ENCODE data around the gene NVL.

GRCh38 chr1:224211206-224211962, 118.6 kb downstream of the NVL start:
- TF ChIP-seq MYC (IDR thresholded peaks at IDR 0.05; ENCODE audit: low read depth, low read length) (no peak), CTCF (IDR thresholded peaks at IDR 0.05; ENCODE audit: extremely low read depth in 1 of 2, insufficient read depth in 1 of 2, low read depth in 1 of 2, low read length in 2 of 2) (no peak), POLR2AphosphoS5 (IDR thresholded peaks at IDR 0.05; ENCODE audit: insufficient read depth, low read depth, low read length) (no peak), EZH2 (IDR thresholded peaks at IDR 0.05; ENCODE audit: borderline replicate concordance, low read depth, low read length, severe bottlenecking) (no peak), POLR2A (IDR thresholded peaks at IDR 0.05; ENCODE audit: low read depth, low read length) (no peak), MAX (IDR thresholded peaks at IDR 0.05; ENCODE audit: insufficient read depth, insufficient read length) (no peak)

All from endothelial cell of umbilical vein (primary cell).